AG04450 (cell line): ENCODE data around the gene TIAL1. TPM values are rescaled to one million over a fixed set of nuclear protein-coding genes. Genes with fewer than 3 reads are reported as not detected.

Experiments used
- CTCF ChIA-PET: fragments of 300-600, 350-600 bp; formaldehyde crosslinking; extraction: SDS; loops from one replicate; lab custom pipeline; 2022; ENCODE audit warnings: antibody characterized with exemption, inconsistent platforms; lab: Charles Lee
- POLR2A ChIA-PET: fragments of 350-600 bp; formaldehyde crosslinking; extraction: SDS; loops from one replicate; lab custom pipeline; 2021; ENCODE audit warnings: antibody characterized with exemption, inconsistent platforms; lab: Yijun Ruan, JAX
- DNase-seq: peaks from one replicate; pipeline ENCODE4 v3.0.0-alpha.2; 2011; ENCODE audit warnings: low read depth, low spot score
- H3K27ac ChIP-seq: one replicate; pipeline ENCODE4 v1.5.1; 2012; ENCODE audit warnings: low read depth, low read length, control low read depth
- H3K27me3 ChIP-seq: one replicate; pipeline ENCODE4 v1.6.0; 2012; ENCODE audit warnings: low read length; ENCODE audit not compliant: control insufficient read depth, insufficient read depth
- H3K4me3 ChIP-seq: 2 replicates; pipeline ENCODE4 v1.5.1; 2011; ENCODE audit warnings: mild to moderate bottlenecking, low read depth, low read length, control low read depth
- H3K9me3 ChIP-seq: 2 replicates; pipeline ENCODE4 v1.5.1; 2012; ENCODE audit warnings: low read length; ENCODE audit not compliant: control insufficient read depth, insufficient read depth
- CTCF ChIP-seq: IDR thresholded peaks from 2 replicates; pipeline ENCODE4 v1.5.1; 2011; ENCODE audit warnings: low read depth, low read length, control low read depth, inconsistent platforms
- polyA minus RNA-seq: library from RNA; depleted of rRNA, polyadenylated mRNA; stranded (reverse); fragments of >200 nt; gene quantifications from 2 replicates; pipeline ENCODE4 v1.2.3, GENCODE V29; 2011; rRNA and poly(A)+ RNA removed
- polyA plus RNA-seq: library from polyadenylated mRNA; depleted of rRNA; stranded (reverse); fragments of >200 nt; gene quantifications from 2 replicates; pipeline ENCODE4 v1.2.3, GENCODE V29; 2011; rRNA removed

Gene TIAL1
- polyA plus RNA-seq (86.0 and 113 TPM in 2 replicates), polyA minus RNA-seq (58.3 and 83.4 TPM in 2 replicates)

- CTCF ChIA-PET: interaction anchor here (1.4 kb wide), 1 partner anchor 397 kb away, joined by 3 read pairs; no protein-coding TSS in a partner anchor
- peak within 1 kb of the TSS; percentile 97 for H3K4me3 ChIP-seq
- DNase-seq: peak; percentile 99
- TF ChIP-seq CTCF: no peak
- H3K9me3 ChIP-seq: peaks cover 4% of the 10 kb centered on the region; the same call in 1 of the 2 replicates
- peak within 1 kb of the TSS; percentile 99 for H3K27ac ChIP-seq
- H3K27me3 ChIP-seq: no peaks in the 10 kb centered on the region
- POLR2A ChIA-PET: interaction anchor here (0.9 to 1.0 kb wide), 5 partner anchors 13 to 492 kb away, joined by 3 to 10 read pairs (median 3); partner anchors contain the start of genes BAG3 and DENND10
Observed at GRCh38 chr10:119596537-119597404, at the start of gene TIAL1. TIAL1 (minus strand) TSS chr10:119596964; CDS start chr10:119596465, 499 bp downstream.

GRCh38 chr10:119644994-119645393, 48.2 kb upstream of the TIAL1 start:
- H3K27ac ChIP-seq: no peak overlapping the region
- POLR2A ChIA-PET: interaction anchor here (0.9 kb wide), 1 partner anchor 103 kb away, joined by 3 read pairs; the partner anchor contains the start of gene RGS10
- no peak overlapping the region for H3K4me3 ChIP-seq
- DNase-seq: no peak
- CTCF ChIA-PET: interaction anchor here (1.9 kb wide), 2 partner anchors 12 to 36 kb away, joined by 7 to 11 read pairs; no protein-coding TSS in a partner anchor
- TF ChIP-seq CTCF: no peak
- peaks cover 8% of the 10 kb centered on the region for H3K9me3 ChIP-seq
- no peaks in the 10 kb centered on the region for H3K27me3 ChIP-seq

- H3K27me3 ChIP-seq: no peaks in the 10 kb centered on the region
- no peak overlapping the region for H3K27ac ChIP-seq
- DNase-seq: no peak
- no peak overlapping the region for H3K4me3 ChIP-seq
- peak; percentile 43 for TF ChIP-seq CTCF
- CTCF ChIA-PET: interaction anchor here (1.0 to 1.9 kb wide), 5 partner anchors 11 to 215 kb away, joined by 3 to 11 read pairs (median 6); no protein-coding TSS in a partner anchor
- POLR2A ChIA-PET: interaction anchor here (0.9 kb wide), 1 partner anchor 102 kb away, joined by 3 read pairs; the partner anchor contains the start of gene RGS10
- peaks cover 8% of the 10 kb centered on the region for H3K9me3 ChIP-seq
Observed at GRCh38 chr10:119644205-119644814, 47.5 kb upstream of the TIAL1 start.

- Histone ChIP-seq H3K4me3 (no peak overlapping the region), H3K27ac (no peak overlapping the region), H3K9me3 (peaks cover 8% of the 10 kb centered on the region), H3K27me3 (no peaks in the 10 kb centered on the region)
- POLR2A ChIA-PET: no interaction called here
- TF ChIP-seq CTCF: no peak
- no peak for DNase-seq
- CTCF ChIA-PET: interaction anchor here (0.6 to 1.9 kb wide), 7 partner anchors 10 to 216 kb away, joined by 3 to 11 read pairs (median 6); no protein-coding TSS in a partner anchor
Observed at GRCh38 chr10:119643306-119644204, 46.8 kb upstream of the TIAL1 start.
